ENCODE data around the gene SNX13. TPM values are rescaled to one million over a fixed set of nuclear protein-coding genes. Genes with fewer than 3 reads are reported as not detected.
"Not testable (repeated sequence)": the region's sequence is repeated elsewhere in the genome, so short reads cannot be mapped to it uniquely, and the experiment has no call there.

SNX13 gene
- total RNA-seq, 1 experiment from 2014 or later: 59.7 TPM

DNA sequence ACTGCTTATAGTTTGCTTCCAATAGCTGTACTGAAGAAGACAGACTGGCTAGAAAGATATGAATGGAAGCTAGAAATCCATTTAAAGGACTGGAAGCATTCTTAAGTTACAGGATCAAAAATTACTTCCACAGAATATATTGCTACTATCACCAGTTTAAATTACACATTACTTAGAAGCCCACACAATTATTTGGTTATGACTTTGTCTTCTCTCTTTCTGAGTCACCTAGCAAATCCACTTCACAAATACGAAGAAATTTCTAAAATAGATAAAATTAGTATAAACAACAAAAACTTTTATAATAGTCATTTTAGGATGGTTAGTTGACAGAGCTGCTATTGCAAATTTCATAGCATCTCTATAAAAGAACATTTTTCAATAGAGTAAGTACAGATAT is 108.1 kb downstream of the SNX13 start:
- Histone ChIP-seq H3K9me3 (ENCODE audit: low read length) (no peaks in the 10 kb centered on the region), H3K36me3 (ENCODE audit: insufficient read depth, low read length) (peaks cover 30% of the 10 kb centered on the region; the same call in 1 of the 2 replicates), H3K4me3 (ENCODE audit: low read length) (no peak overlapping the region), H3K27ac (ENCODE audit: low read length) (no peak overlapping the region), H2AFZ (ENCODE audit: low read length) (no peak overlapping the region), H3K4me1 (ENCODE audit: low read length) (no peaks in the 10 kb centered on the region), H4K20me1 (ENCODE audit: insufficient read depth, low read depth, low read length) (no peaks in the 10 kb centered on the region), H3K79me2 (ENCODE audit: low read length) (peaks cover 17% of the 10 kb centered on the region; the same call in 1 of the 2 replicates), H3K4me2 (ENCODE audit: low read depth, low read length, poor library complexity, severe bottlenecking) (no peak overlapping the region), H3K27me3 (ENCODE audit: low read length) (no peaks in the 10 kb centered on the region), H3K9me2 (replicated peaks; ENCODE audit: insufficient read depth, low read length) (peaks cover 4% of the 10 kb centered on the region; the same call in 1 of the 2 replicates), H3K9ac (ENCODE audit: low read length) (no peak overlapping the region)
- DNase-seq: no peak

DNA sequence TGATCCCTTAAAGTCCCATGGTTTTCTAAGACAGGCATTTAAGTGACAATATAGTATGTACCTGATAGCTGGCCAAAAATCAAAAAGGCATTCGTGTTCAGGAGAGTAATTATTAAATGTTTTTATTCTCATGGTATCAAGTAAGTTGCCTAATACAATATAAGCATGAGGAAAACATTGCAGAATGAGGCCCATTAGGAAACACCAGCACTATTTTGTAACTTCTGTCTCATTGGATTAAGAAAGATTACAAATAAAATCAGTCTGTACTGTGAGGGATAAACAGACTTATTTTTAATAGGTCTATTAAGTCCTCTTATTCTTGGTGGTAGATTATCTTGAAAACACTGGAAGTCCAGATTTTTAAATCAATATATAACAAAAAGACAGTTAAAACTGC is 110.1 kb downstream of the SNX13 start:
- no peaks in the 10 kb centered on the region for H4K20me1 ChIP-seq (ENCODE audit: insufficient read depth, low read depth, low read length)
- no peak overlapping the region for H3K4me3 ChIP-seq (ENCODE audit: low read length)
- peaks cover 44% of the 10 kb centered on the region for H3K36me3 ChIP-seq (ENCODE audit: insufficient read depth, low read length)
- H3K27ac ChIP-seq (ENCODE audit: low read length): no peak overlapping the region
- H3K9me3 ChIP-seq (ENCODE audit: low read length): no peaks in the 10 kb centered on the region
- no peak overlapping the region for H2AFZ ChIP-seq (ENCODE audit: low read length)
- no peaks in the 10 kb centered on the region for H3K4me1 ChIP-seq (ENCODE audit: low read length)
- no peak for DNase-seq
- peaks cover 4% of the 10 kb centered on the region; the same call in 1 of the 2 replicates for H3K9me2 ChIP-seq (replicated peaks; ENCODE audit: insufficient read depth, low read length)
- no peaks in the 10 kb centered on the region for H3K27me3 ChIP-seq (ENCODE audit: low read length)
- H3K9ac ChIP-seq (ENCODE audit: low read length): no peak overlapping the region
- no peak overlapping the region for H3K4me2 ChIP-seq (ENCODE audit: low read depth, low read length, poor library complexity, severe bottlenecking)
- H3K79me2 ChIP-seq (ENCODE audit: low read length): peaks cover 25% of the 10 kb centered on the region

DNA sequence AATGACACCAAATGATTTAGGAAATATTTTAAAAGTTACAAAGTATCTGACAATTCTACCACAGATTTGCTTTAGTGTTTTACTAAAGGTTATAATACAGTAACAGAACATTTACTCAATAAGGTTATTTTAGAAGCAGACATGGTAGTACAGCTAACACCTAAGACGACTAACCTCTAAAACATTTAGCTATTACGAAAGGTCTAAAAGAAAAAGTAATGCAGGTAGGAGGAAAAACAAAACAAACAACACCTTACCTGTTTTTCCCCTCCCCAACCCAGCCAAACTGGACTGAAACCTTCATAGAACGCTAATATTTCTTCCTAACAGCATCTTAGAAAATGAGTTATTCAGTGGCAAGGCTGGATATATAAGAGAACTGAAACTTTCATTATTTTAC is 111.3 kb downstream of the SNX13 start:
- Histone ChIP-seq H3K9me3 (ENCODE audit: low read length) (no peaks in the 10 kb centered on the region), H3K9me2 (replicated peaks; ENCODE audit: insufficient read depth, low read length) (peaks cover 4% of the 10 kb centered on the region; the same call in 1 of the 2 replicates), H3K4me3 (ENCODE audit: low read length) (no peak overlapping the region), H3K4me1 (ENCODE audit: low read length) (no peaks in the 10 kb centered on the region), H3K27ac (ENCODE audit: low read length) (no peak overlapping the region), H3K9ac (ENCODE audit: low read length) (no peak overlapping the region), H3K27me3 (ENCODE audit: low read length) (no peaks in the 10 kb centered on the region), H4K20me1 (ENCODE audit: insufficient read depth, low read depth, low read length) (no peaks in the 10 kb centered on the region), H3K36me3 (ENCODE audit: insufficient read depth, low read length) (peaks cover 46% of the 10 kb centered on the region), H3K4me2 (ENCODE audit: low read depth, low read length, poor library complexity, severe bottlenecking) (no peak overlapping the region), H2AFZ (ENCODE audit: low read length) (no peak overlapping the region), H3K79me2 (ENCODE audit: low read length) (peaks cover 30% of the 10 kb centered on the region)
- DNase-seq: no peak

DNA sequence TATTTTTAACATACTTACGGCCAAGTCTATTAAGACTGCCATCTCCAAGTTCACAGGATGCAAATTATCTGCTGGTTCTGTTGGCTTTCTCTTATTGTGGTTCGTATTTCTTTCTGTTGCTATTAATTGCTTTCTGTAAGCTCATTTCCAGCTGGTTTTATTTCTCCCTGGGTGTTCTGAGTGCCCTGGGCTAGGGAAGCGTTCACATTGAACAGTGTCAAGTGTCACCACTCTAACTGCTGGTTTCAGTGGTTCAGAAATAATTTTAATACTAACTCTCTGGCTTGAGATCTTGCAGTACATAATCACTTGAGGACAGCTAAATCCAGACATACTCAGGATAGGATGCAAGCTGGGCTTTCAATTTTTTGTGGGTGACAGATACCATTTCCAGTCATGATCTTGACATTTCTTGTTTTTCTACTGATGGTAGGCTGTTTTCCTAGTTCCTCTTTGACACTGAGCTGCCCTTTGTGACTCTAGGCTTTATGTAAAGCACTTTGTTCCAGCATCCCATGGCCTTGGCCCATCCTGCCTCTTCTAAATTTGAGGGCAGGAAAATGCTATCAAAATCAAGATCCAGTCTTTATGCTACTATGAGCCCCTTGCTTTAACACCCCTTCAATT is 117.6 kb downstream of the SNX13 start:
- no peaks in the 10 kb centered on the region for H4K20me1 ChIP-seq (ENCODE audit: insufficient read depth, low read depth, low read length)
- H3K27me3 ChIP-seq (ENCODE audit: low read length): no peaks in the 10 kb centered on the region
- no peak overlapping the region for H3K9ac ChIP-seq (ENCODE audit: low read length)
- H2AFZ ChIP-seq (ENCODE audit: low read length): no peak overlapping the region
- no peak overlapping the region for H3K4me2 ChIP-seq (ENCODE audit: low read depth, low read length, poor library complexity, severe bottlenecking)
- peaks cover 43% of the 10 kb centered on the region for H3K79me2 ChIP-seq (ENCODE audit: low read length)
- H3K27ac ChIP-seq (ENCODE audit: low read length): no peak overlapping the region
- no peaks in the 10 kb centered on the region for H3K9me3 ChIP-seq (ENCODE audit: low read length)
- H3K9me2 ChIP-seq (replicated peaks; ENCODE audit: insufficient read depth, low read length): no peaks in the 10 kb centered on the region
- peaks cover 47% of the 10 kb centered on the region for H3K36me3 ChIP-seq (ENCODE audit: insufficient read depth, low read length)
- no peaks in the 10 kb centered on the region for H3K4me1 ChIP-seq (ENCODE audit: low read length)
- H3K4me3 ChIP-seq (ENCODE audit: low read length): no peak overlapping the region
- DNase-seq: no peak

DNA sequence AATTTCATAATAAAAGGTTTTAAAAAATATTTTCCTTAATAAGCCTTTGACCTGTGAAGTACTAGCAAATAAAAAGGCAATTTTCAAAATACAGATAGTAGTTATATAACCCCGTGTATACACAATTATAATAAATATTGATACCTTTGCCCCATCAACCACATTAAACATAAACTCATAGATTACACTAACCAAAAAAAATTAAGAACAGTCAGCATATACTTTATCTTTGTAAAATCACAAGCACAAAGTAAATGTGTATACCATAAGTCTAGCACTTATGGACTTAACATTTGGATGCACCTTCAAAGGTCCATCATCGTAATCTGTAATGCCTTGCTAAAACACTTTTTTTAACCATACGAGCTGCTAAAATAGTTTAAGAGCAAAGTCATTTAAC is 123.4 kb downstream of the SNX13 start:
- Histone ChIP-seq H2AFZ (ENCODE audit: low read length) (no peak overlapping the region), H3K4me2 (ENCODE audit: low read depth, low read length, poor library complexity, severe bottlenecking) (no peak overlapping the region), H3K27me3 (ENCODE audit: low read length) (no peaks in the 10 kb centered on the region), H3K9ac (ENCODE audit: low read length) (no peak overlapping the region), H3K4me1 (ENCODE audit: low read length) (no peaks in the 10 kb centered on the region), H4K20me1 (ENCODE audit: insufficient read depth, low read depth, low read length) (no peaks in the 10 kb centered on the region), H3K9me3 (ENCODE audit: low read length) (no peaks in the 10 kb centered on the region), H3K9me2 (replicated peaks; ENCODE audit: insufficient read depth, low read length) (no peaks in the 10 kb centered on the region), H3K27ac (ENCODE audit: low read length) (no peak overlapping the region), H3K36me3 (ENCODE audit: insufficient read depth, low read length) (peaks cover 49% of the 10 kb centered on the region), H3K4me3 (ENCODE audit: low read length) (no peak overlapping the region), H3K79me2 (ENCODE audit: low read length) (peaks cover 47% of the 10 kb centered on the region)
- no peak for DNase-seq

DNA sequence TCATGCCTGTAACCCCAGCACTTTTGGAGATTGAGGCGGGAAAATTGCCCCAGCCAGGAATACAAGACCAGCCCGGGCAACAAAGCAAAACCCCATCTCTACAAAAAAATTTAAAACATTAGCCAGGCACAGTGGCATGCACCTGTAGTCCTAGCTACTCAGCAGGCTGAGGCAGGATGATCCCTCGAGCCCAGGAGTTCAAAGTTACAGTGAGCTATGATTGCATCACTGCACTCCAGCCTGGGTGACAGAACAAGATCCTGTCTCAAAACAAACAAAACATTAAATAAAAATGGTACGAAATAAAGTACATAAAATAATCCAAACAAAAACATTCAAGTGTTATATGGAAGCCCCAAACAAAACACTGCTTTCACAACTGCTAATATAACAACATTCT is 125.0 kb downstream of the SNX13 start:
- no peak overlapping the region for H3K9ac ChIP-seq (ENCODE audit: low read length)
- no peak overlapping the region for H3K4me2 ChIP-seq (ENCODE audit: low read depth, low read length, poor library complexity, severe bottlenecking)
- H3K9me2 ChIP-seq (replicated peaks; ENCODE audit: insufficient read depth, low read length): no peaks in the 10 kb centered on the region
- H2AFZ ChIP-seq (ENCODE audit: low read length): no peak overlapping the region
- peaks cover 41% of the 10 kb centered on the region for H3K36me3 ChIP-seq (ENCODE audit: insufficient read depth, low read length)
- H3K27me3 ChIP-seq (ENCODE audit: low read length): no peaks in the 10 kb centered on the region
- H4K20me1 ChIP-seq (ENCODE audit: insufficient read depth, low read depth, low read length): no peaks in the 10 kb centered on the region
- peaks cover 55% of the 10 kb centered on the region for H3K79me2 ChIP-seq (ENCODE audit: low read length)
- no peak for DNase-seq
- H3K27ac ChIP-seq (ENCODE audit: low read length): no peak overlapping the region
- H3K4me3 ChIP-seq (ENCODE audit: low read length): no peak overlapping the region
- H3K4me1 ChIP-seq (ENCODE audit: low read length): no peaks in the 10 kb centered on the region
- no peaks in the 10 kb centered on the region for H3K9me3 ChIP-seq (ENCODE audit: low read length)

DNA sequence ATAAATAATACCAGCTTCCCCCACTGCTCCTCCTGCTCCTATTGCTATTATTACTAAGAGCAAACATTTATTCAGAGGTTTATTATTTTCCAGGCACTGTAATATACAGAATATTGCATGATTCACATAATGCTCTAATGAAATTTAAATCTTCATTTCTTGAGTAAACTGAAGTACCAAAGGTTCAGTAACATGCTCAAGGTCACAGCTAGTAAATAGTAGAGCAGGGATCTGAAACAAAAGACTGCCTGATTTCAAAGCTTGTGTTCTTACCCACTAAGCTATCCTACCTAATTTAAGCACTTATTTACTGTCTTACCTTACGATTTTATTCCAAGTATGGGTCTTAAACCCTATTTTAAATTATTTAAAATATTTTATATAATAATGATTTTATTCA is 126.2 kb downstream of the SNX13 start:
- H3K27me3 ChIP-seq (ENCODE audit: low read length): no peaks in the 10 kb centered on the region
- no peak overlapping the region for H3K9ac ChIP-seq (ENCODE audit: low read length)
- no peaks in the 10 kb centered on the region for H3K4me1 ChIP-seq (ENCODE audit: low read length)
- no peaks in the 10 kb centered on the region for H3K9me2 ChIP-seq (replicated peaks; ENCODE audit: insufficient read depth, low read length)
- no peak overlapping the region for H3K27ac ChIP-seq (ENCODE audit: low read length)
- H2AFZ ChIP-seq (ENCODE audit: low read length): no peak overlapping the region
- H3K4me2 ChIP-seq (ENCODE audit: low read depth, low read length, poor library complexity, severe bottlenecking): no peak overlapping the region
- peaks cover 41% of the 10 kb centered on the region for H3K36me3 ChIP-seq (ENCODE audit: insufficient read depth, low read length)
- H4K20me1 ChIP-seq (ENCODE audit: insufficient read depth, low read depth, low read length): no peaks in the 10 kb centered on the region
- no peak overlapping the region for H3K4me3 ChIP-seq (ENCODE audit: low read length)
- no peak for DNase-seq
- no peaks in the 10 kb centered on the region for H3K9me3 ChIP-seq (ENCODE audit: low read length)
- peaks cover 54% of the 10 kb centered on the region for H3K79me2 ChIP-seq (ENCODE audit: low read length)

DNA sequence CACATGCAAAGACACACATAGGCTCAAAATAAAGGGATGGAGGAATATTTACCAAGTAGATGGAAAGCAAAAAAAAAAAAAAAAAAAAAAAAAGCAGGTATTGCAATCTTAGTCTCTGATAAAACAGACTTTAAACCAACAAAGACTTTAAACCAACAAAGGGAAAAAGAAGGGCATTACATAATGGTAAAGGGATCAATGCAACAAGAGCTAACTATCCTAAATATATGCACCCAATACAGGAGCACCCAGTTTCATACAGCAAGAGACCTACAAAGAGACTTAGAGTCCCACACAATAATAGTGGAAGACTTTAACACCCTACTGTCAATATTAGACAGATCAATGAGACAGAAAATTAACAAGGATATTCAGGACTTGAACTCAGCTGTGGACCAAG is 131.1 kb downstream of the SNX13 start:
- H3K9me2 ChIP-seq (replicated peaks; ENCODE audit: insufficient read depth, low read length); H3K27me3 ChIP-seq (ENCODE audit: low read length); H3K9me3 ChIP-seq (ENCODE audit: low read length); H3K27ac ChIP-seq (ENCODE audit: low read length); H2AFZ ChIP-seq (ENCODE audit: low read length); H4K20me1 ChIP-seq (ENCODE audit: insufficient read depth, low read depth, low read length); H3K4me3 ChIP-seq (ENCODE audit: low read length); H3K4me2 ChIP-seq (ENCODE audit: low read depth, low read length, poor library complexity, severe bottlenecking); H3K9ac ChIP-seq (ENCODE audit: low read length); H3K4me1 ChIP-seq (ENCODE audit: low read length); DNase-seq: not testable (repeated sequence)
- H3K36me3 ChIP-seq (ENCODE audit: insufficient read depth, low read length): peaks cover 16% of the 10 kb centered on the region
- peaks cover 46% of the 10 kb centered on the region for H3K79me2 ChIP-seq (ENCODE audit: low read length)
